ENCODE data around the gene POLG2. TPM values are rescaled to one million over a fixed set of nuclear protein-coding genes. Genes with fewer than 3 reads are reported as not detected.

POLG2 gene
- polyA plus RNA-seq (ENCODE audit: insufficient read length): 26.6 TPM

- peak; percentile 80 for DNase-seq (ENCODE audit: low read depth)
Observed at GRCh38 chr17:64496786-64497564, at the start of gene POLG2. Gene POLG2, minus strand, starts transcription at chr17:64497054. Its CDS starts 86 bp downstream, at chr17:64496968.

DNA sequence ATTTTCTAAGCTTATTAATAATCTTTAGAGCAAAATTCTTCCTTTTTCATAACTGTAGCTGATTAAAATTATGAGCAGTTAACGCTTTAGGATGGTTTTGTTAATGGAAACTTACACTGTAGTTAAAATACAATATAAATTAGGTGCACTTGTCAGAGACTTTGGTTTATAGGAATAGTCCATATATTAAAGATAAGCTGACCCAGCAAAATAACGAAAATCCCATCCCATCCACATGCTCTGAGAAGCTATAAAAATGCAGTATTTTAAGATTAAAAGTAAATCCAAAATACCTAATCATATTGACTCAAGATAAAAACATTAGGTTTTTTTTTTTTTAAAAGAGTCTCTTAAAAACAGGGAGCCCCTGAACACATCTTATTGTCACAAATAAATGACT lies 47.9 kb upstream of the POLG2 start:
- no peak for DNase-seq (ENCODE audit: low read depth)

GRCh38 chr17:64540118-64540776 lies 43.4 kb upstream of the POLG2 start:
- DNase-seq (ENCODE audit: low read depth): no peak

DNA sequence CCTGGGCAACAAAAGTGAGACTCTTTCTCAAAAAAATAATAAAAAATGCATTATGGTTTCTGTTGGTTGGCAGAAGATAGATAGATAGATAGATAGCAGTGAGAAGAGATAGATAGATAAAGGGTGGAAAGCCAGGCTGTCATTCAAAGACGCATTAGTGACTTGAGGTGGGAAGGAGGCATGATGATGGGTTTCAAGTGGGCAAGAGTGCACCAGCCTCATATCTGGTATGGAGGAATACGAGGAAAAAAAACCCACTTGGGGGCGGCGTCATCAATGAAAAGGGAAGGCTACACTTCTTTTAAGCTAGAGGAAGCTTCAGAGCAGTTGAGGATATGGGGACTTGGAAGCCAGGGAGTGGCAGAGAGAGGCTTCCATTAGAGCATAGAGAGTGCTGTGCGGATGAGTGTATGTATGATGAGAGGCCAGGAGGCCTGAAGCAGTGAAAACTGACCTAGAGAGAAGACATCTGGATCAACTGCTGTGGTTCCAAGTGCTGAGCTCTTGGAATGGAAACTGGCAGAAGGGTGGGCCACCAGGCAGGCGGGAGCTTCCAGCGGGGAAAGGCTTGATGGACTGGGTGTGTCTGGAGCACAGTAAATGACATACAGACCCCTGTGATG lies 41.8 kb upstream of the POLG2 start:
- DNase-seq (ENCODE audit: low read depth): no peak

- no peak for DNase-seq (ENCODE audit: low read depth)
Observed at GRCh38 chr17:64537488-64537887, 40.6 kb upstream of the POLG2 start.

DNA sequence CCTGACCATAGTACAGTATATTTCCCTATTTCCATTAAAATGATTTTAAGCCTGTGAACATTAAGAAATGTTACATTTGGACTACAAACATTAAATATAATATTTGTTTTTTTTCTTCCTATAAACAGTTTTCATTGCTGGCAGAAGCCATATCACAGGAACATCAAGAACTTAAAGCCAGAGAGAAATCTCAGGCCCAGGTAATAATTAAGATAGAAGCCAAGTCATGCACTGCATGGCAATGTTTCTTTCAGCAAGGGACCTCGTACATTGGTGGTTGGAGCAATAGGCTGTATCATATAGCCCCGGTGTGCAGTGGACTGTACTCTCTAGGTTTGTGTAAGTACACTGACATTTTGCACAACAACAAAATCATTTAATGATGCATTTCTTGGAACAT lies 40.1 kb upstream of the POLG2 start:
- DNase-seq (ENCODE audit: low read depth): no peak

GRCh38 chr17:64535357-64535756 lies 38.5 kb upstream of the POLG2 start:
- no peak for DNase-seq (ENCODE audit: low read depth)

DNA sequence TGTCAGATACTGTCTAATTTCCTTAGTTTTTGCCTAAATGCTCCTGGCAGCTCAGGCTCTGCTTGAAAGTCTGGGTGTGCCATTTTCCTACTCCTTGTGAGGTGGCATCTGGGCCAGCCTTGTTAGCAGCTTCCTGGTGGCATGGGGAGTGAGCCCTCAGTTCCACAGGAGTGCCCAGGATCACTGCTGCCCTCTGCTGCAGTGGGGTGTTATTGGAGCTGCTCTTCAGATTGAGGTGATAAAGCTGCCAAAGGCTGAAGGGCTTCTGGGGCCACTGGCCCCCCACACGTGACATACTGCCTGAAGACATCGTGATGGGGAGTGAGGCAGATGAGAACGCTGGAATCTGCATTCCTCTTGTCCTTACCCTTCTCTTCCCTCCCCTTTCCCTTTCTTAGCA lies 37.3 kb upstream of the POLG2 start:
- no peak for DNase-seq (ENCODE audit: low read depth)

GRCh38 chr17:64533784-64534183 lies 36.9 kb upstream of the POLG2 start:
- no peak for DNase-seq (ENCODE audit: low read depth)

DNA sequence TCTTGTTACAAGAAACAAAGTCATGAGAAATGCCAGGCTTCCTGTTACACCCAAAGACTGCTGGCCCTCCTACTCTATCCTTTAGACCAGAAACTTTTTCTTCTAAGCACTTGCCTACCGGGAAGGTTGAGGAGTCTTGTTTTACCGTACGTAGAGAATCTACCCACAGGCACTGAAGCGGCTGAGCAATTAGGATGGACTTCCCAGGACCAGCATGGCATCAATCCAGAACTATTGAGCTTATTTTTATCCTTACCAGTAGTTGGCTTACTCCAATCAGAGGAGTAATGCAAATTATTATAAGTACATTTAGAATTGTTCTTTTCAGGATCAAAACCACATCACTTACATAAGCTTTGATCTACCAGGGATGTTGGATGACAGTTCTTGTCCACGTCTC lies 35.6 kb upstream of the POLG2 start:
- no peak for DNase-seq (ENCODE audit: low read depth)

DNA sequence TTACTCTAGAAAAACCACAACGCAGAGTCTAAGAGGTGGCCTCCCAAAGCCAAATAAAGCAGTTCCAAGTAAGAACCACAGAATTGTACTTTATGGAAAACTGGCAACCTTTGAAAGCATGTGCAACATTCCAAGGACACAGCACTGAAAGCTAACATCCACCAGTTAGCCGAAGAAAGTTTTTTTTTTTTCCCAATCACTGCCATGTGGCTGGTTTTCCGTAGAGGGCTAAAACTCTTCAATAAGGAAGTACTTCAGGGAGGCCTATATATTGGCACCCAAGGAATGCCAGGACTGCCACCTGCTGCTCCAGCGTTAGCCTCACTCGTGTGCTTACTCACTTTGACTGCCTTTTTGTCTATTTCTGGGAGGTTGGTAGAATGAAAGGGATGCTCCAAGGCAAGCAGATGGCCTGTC lies 35.1 kb upstream of the POLG2 start:
- no peak for DNase-seq (ENCODE audit: low read depth)

GRCh38 chr17:64529221-64529620 lies 32.4 kb upstream of the POLG2 start:
- DNase-seq (ENCODE audit: low read depth): no peak

DNA sequence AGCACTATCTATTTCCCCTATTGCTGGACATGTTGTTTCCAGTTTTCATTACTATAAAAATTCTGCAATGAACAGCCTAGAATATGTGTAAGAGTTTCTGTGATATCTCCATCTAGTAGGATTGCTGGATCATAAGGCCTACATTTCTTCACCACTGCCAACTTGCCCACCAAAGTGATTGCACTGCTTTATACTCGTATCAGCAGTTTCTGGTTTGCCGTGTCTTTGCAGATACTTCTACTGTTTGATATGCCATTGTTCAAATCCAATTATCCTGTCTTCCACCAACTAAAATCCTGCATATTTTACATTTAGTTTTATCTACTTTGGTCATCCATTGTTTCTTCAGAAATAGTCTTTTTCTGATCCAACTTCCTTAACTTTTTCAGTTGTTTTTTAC lies 31.1 kb upstream of the POLG2 start:
- DNase-seq (ENCODE audit: low read depth): no peak

- DNase-seq (ENCODE audit: low read depth): no peak
Observed at GRCh38 chr17:64520359-64520758, 23.5 kb upstream of the POLG2 start.

DNA sequence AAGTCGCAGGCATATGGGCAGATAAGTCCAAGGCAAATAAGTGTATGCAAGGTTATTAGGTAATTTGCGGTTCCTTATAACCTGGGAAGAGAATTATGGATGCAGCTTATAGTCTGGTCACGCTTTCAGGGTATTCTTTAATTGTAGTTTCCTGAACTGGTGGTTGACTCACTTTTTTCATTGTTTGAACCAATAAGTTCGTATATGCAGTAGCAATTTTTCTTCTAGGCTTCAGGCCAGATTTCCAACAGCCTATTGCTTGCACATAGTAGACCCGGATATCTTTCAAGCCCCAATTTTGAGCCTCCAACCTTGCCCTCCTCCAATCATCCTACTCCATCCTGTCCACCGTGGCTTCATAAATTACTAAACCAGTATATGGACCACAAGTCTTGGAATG lies 22.7 kb upstream of the POLG2 start:
- no peak for DNase-seq (ENCODE audit: low read depth)

DNA sequence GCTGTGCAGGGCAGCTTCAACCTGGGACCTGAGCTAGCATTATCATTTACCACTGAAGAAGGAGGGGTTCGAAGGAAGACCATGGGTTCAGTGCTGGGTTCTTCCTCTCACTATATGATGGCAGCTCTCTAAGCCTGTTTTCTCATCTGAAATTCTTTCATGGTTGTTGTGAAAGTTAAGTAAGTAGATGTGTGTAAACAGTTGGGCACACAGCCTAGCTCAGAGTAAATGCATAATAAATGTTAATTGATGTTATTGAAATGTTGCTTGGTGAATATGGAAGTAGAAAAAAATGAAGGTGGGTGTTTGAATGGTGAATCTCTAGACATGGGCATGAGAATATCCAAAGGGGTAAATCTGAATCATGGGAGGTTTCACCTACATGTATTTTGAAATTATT lies 19.0 kb upstream of the POLG2 start:
- no peak for DNase-seq (ENCODE audit: low read depth)

- no peak for DNase-seq (ENCODE audit: low read depth)
Observed at GRCh38 chr17:64515419-64515818, 18.6 kb upstream of the POLG2 start.

- DNase-seq (ENCODE audit: low read depth): no peak
Observed at GRCh38 chr17:64509179-64509578, 12.3 kb upstream of the POLG2 start.

GRCh38 chr17:64508683-64509082 lies 11.8 kb upstream of the POLG2 start:
- no peak for DNase-seq (ENCODE audit: low read depth)

- DNase-seq (ENCODE audit: low read depth): peak; percentile 68
Observed at GRCh38 chr17:64507413-64507782, 10.5 kb upstream of the POLG2 start.

GRCh38 chr17:64506576-64507412 lies 9.9 kb upstream of the POLG2 start, which contains the start of gene CEP95:
Gene CEP95, plus strand, starts transcription at chr17:64506977. Its CDS starts 121 bp downstream, at chr17:64507098.
- peak; percentile 96 for DNase-seq (ENCODE audit: low read depth)

- DNase-seq (ENCODE audit: low read depth): peak; percentile 80
Observed at GRCh38 chr17:64506201-64506575, 9.3 kb upstream of the POLG2 start, which contains the start of gene DDX5. Gene DDX5, minus strand, starts transcription at chr17:64506289. Its CDS starts 170 bp downstream, at chr17:64506119.

Measured in forelimb muscle (tissue), 1 donor.